Measurements from ENCODE around the gene MCTP1.

GRCh38 chr5:94658272-94658671, 626.6 kb downstream of the MCTP1 start:
- TF ChIP-seq EZH2 (IDR thresholded peaks at IDR 0.05; ENCODE audit: borderline replicate concordance) (no peak), CTCF (IDR thresholded peaks at IDR 0.05; ENCODE audit: poor library complexity) (no peak)

All from hepatocyte (in vitro differentiated cells).